ENCODE data around the gene HCAR3.

HCAR3 gene

GRCh38 chr12:122665759-122666158, 50.9 kb downstream of the HCAR3 start:
- no peak for DNase-seq

GRCh38 chr12:122665349-122665748, 51.3 kb downstream of the HCAR3 start:
- DNase-seq: no peak

All from NCI-H2029 (cell line).